Sigmoid colon (tissue), 4 donors: Measurements from ENCODE around the gene PSPC1.

Experiments used
- EP300 ChIP-seq, 4 donors: sonication (generic); formaldehyde crosslinking; IDR thresholded peaks; one replicate each; pipeline ENCODE4 v1.6.1; 2017; ENCODE audit warnings: antibody characterized with exemption in 4 of 4
- POLR2AphosphoS5 ChIP-seq, 4 donors: sonication (generic); formaldehyde crosslinking; IDR thresholded peaks; one replicate each; pipeline ENCODE4 v1.6.1; 2017; ENCODE audit warnings: antibody characterized with exemption in 4 of 4
- TF ChIP-seq, protein P1 (sequence below), 4 experiments: fragments of 450-650 bp in 3 of 4; fragments of 200-600 bp in 1 of 4; IDR thresholded peaks; one replicate each; pipeline ENCODE4 v1.5.1; 2016 to 2019; ENCODE audit warnings: antibody characterized with exemption in 4 of 4, mild to moderate bottlenecking in 3 of 4, moderate library complexity in 2 of 4

DNA sequence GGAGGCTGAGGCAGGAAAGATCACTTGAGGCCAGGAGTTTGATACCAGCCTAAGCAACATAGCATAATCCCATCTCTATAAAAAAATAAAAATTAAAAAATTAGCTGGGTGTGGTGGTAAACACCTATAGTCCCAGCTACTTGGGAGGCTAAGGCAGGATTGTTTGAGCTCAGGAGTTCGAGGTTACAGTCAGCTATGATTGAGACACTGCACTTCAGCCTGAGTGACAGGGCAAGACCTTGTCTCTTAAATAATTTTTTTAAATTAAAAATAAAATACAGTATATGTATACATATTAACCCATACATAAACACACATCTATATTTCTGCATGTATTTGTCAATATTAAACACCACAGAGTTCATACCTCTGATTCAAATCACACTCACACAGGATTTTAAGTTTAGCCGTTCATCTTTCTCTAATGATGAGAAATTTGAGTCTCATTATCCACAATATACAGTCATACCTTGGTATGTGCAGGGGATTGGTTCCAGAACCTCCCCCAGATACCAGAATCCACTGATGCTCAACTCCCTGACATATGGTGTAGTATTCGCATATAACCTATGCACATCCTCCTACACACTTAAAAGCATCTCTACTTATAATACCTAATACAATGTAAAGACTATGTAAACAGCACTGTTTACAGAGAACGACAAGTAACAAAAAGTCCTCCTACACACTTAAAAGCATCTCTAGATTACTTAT lies 44.7 kb downstream of the PSPC1 start:
- TF ChIP-seq, protein P1, sequence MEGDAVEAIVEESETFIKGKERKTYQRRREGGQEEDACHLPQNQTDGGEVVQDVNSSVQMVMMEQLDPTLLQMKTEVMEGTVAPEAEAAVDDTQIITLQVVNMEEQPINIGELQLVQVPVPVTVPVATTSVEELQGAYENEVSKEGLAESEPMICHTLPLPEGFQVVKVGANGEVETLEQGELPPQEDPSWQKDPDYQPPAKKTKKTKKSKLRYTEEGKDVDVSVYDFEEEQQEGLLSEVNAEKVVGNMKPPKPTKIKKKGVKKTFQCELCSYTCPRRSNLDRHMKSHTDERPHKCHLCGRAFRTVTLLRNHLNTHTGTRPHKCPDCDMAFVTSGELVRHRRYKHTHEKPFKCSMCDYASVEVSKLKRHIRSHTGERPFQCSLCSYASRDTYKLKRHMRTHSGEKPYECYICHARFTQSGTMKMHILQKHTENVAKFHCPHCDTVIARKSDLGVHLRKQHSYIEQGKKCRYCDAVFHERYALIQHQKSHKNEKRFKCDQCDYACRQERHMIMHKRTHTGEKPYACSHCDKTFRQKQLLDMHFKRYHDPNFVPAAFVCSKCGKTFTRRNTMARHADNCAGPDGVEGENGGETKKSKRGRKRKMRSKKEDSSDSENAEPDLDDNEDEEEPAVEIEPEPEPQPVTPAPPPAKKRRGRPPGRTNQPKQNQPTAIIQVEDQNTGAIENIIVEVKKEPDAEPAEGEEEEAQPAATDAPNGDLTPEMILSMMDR (IDR thresholded peaks at IDR 0.05) = no peak
- TF ChIP-seq EP300 (IDR thresholded peaks at IDR 0.05) = no peak
- no peak for TF ChIP-seq POLR2AphosphoS5 (IDR thresholded peaks at IDR 0.05)
